WTC11 (cell line): ENCODE data around the gene PNMA8A. TPM values are rescaled to one million over a fixed set of nuclear protein-coding genes. Genes with fewer than 3 reads are reported as not detected.

Experiments
- ATAC-seq: fragments of 200-7000 bp; cut with Tn5 transposase; 2 replicates; pipeline ENCODE4 v1.10.0; 2021; ENCODE audit warnings: mild to moderate bottlenecking, moderate library complexity
- CTCF ChIA-PET: fragments of 300-600 bp; sonication (Branson Sonifier 250); formaldehyde crosslinking; loops from one replicate; lab custom pipeline; 2021; ENCODE audit warnings: antibody characterized with exemption; lab: Charles Lee
- POLR2A ChIA-PET: fragments of 350-600 bp; sonication (Branson Sonifier 250); formaldehyde crosslinking; loops from one replicate; lab custom pipeline; 2021; ENCODE audit warnings: antibody characterized with exemption; lab: Charles Lee
- DNase-seq: peaks from one replicate; pipeline ENCODE4 v3.0.0; 2021; ENCODE audit warnings: low spot score
- H3K27ac Mint-ChIP-seq: 2 replicates; pipeline ENCODE4 v1.8.0; 2021; ENCODE audit warnings: mixed read lengths
- H3K27me3 Mint-ChIP-seq: 2 replicates; pipeline ENCODE4 v1.8.0; 2021; ENCODE audit warnings: low read depth, mild to moderate bottlenecking, moderate library complexity, mixed read lengths
- H3K36me3 Mint-ChIP-seq: 2 replicates; pipeline ENCODE4 v1.8.0; 2021; ENCODE audit warnings: mixed read lengths
- H3K4me1 Mint-ChIP-seq: 2 replicates; pipeline ENCODE4 v1.8.0; 2022; ENCODE audit warnings: mixed read lengths
- H3K4me3 Mint-ChIP-seq: 2 replicates; pipeline ENCODE4 v1.8.0; 2021; ENCODE audit warnings: mild to moderate bottlenecking, moderate library complexity, mixed read lengths
- H3K9me3 Mint-ChIP-seq: 2 replicates; pipeline ENCODE4 v1.8.0; 2021; ENCODE audit warnings: mixed read lengths
- ESRRA ChIP-seq: sonication (generic); formaldehyde crosslinking; IDR thresholded peaks from 2 replicates; pipeline ENCODE4 v1.8.1; 2022; ENCODE audit warnings: mild to moderate bottlenecking, missing genetic modification reagents, borderline replicate concordance
- FOXJ3 ChIP-seq: sonication (generic); formaldehyde crosslinking; IDR thresholded peaks from 2 replicates; pipeline ENCODE4 v1.9.0; 2021; ENCODE audit warnings: missing genetic modification reagents, mild to moderate bottlenecking, borderline replicate concordance
- IRF2 ChIP-seq: sonication (generic); formaldehyde crosslinking; IDR thresholded peaks from 2 replicates; pipeline ENCODE4 v1.8.0; 2022; ENCODE audit warnings: low read depth, missing genetic modification reagents, borderline replicate concordance
- JUN ChIP-seq: sonication (generic); formaldehyde crosslinking; IDR thresholded peaks from 2 replicates; pipeline ENCODE4 v1.8.0; 2023; ENCODE audit warnings: mild to moderate bottlenecking, missing genetic modification reagents
- NR2C2 ChIP-seq: sonication (generic); formaldehyde crosslinking; IDR thresholded peaks from 2 replicates; pipeline ENCODE4 v1.8.0; 2022; ENCODE audit warnings: mild to moderate bottlenecking, missing genetic modification reagents
- SP1 ChIP-seq: sonication (generic); formaldehyde crosslinking; conservative IDR thresholded peaks from 2 replicates; pipeline ENCODE4 v1.8.1; 2022; ENCODE audit warnings: missing genetic modification reagents
- TEAD1 ChIP-seq: sonication (generic); formaldehyde crosslinking; IDR thresholded peaks from 2 replicates; pipeline ENCODE4 v1.8.0; 2022; ENCODE audit warnings: mild to moderate bottlenecking, missing genetic modification reagents
- ZNF138 ChIP-seq: sonication (generic); formaldehyde crosslinking; conservative IDR thresholded peaks from 2 replicates; pipeline ENCODE4 v1.8.1; 2022; ENCODE audit warnings: mild to moderate bottlenecking, moderate library complexity, missing genetic modification reagents
- total RNA-seq: library from RNA; stranded (reverse); gene quantifications from 3 replicates; pipeline ENCODE4 v1.2.3, GENCODE V29; 2021
- TF ChIP-seq, protein P1 (sequence below): sonication (generic); formaldehyde crosslinking; IDR thresholded peaks from 2 replicates; pipeline ENCODE4 v1.8.1; 2023; ENCODE audit warnings: mild to moderate bottlenecking, missing genetic modification reagents, moderate library complexity
- TF ChIP-seq, protein P2 (sequence below): sonication (generic); formaldehyde crosslinking; IDR thresholded peaks from 2 replicates; pipeline ENCODE4 v1.8.0; 2023; ENCODE audit warnings: mild to moderate bottlenecking, missing genetic modification reagents
- TF ChIP-seq, protein P3 (sequence below): sonication (generic); formaldehyde crosslinking; IDR thresholded peaks from 2 replicates; pipeline ENCODE4 v1.8.0; 2023; ENCODE audit warnings: missing genetic modification reagents, mild to moderate bottlenecking, borderline replicate concordance
- TF ChIP-seq, protein P4 (sequence below): sonication (generic); formaldehyde crosslinking; IDR thresholded peaks from 2 replicates; pipeline ENCODE4 v1.8.0; 2022; ENCODE audit warnings: mild to moderate bottlenecking, missing genetic modification reagents
- TF ChIP-seq, protein P5 (sequence below): sonication (generic); formaldehyde crosslinking; IDR thresholded peaks from 2 replicates; pipeline ENCODE4 v1.8.1; 2023; ENCODE audit warnings: mild to moderate bottlenecking, moderate library complexity, missing genetic modification reagents
- TF ChIP-seq, protein P6 (sequence below): sonication (generic); formaldehyde crosslinking; IDR thresholded peaks from 2 replicates; pipeline ENCODE4 v1.8.1; 2022; ENCODE audit warnings: mild to moderate bottlenecking, missing genetic modification reagents, moderate library complexity, borderline replicate concordance
- TF ChIP-seq, protein P7 (sequence below): fragments of 250-450 bp; sonication (Bioruptor Pico); IDR thresholded peaks from 2 replicates; pipeline ENCODE4 v1.9.0; 2021; ENCODE audit warnings: mild to moderate bottlenecking, borderline replicate concordance
- TF ChIP-seq, protein P8 (sequence below): fragments of 200-600 bp; IDR thresholded peaks from 2 replicates; pipeline ENCODE4 v1.8.0; 2022; ENCODE audit warnings: antibody characterized with exemption

The PNMA8A gene
- total RNA-seq, 1 experiment from 2014 or later = 25.4 TPM

DNA sequence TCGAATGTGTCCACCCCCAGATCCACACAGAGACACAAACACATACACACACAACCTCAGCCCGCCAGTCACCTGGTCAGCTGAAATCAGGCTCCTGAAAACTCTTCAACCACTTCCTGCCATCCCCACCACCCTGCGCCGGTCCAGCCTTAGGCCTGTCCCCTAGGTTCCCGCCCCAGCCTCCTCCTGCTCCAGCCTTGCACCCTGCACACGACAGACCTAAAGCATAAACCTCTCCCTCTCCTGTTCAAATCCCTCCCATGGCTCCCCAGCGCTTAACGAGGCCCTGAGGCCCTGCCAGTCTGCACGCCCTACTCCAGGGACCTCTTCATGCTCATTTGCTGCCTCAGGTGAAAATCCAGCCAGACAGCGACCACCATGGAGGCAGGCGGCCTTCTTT lies 17.2 kb upstream of the PNMA8A start (continued):
- TF ChIP-seq JUN (CRISPR knock-in tag) = no peak
- TF ChIP-seq, protein P1, sequence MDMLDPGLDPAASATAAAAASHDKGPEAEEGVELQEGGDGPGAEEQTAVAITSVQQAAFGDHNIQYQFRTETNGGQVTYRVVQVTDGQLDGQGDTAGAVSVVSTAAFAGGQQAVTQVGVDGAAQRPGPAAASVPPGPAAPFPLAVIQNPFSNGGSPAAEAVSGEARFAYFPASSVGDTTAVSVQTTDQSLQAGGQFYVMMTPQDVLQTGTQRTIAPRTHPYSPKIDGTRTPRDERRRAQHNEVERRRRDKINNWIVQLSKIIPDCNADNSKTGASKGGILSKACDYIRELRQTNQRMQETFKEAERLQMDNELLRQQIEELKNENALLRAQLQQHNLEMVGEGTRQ (CRISPR knock-in tag) = no peak
- TF ChIP-seq, protein P2, sequence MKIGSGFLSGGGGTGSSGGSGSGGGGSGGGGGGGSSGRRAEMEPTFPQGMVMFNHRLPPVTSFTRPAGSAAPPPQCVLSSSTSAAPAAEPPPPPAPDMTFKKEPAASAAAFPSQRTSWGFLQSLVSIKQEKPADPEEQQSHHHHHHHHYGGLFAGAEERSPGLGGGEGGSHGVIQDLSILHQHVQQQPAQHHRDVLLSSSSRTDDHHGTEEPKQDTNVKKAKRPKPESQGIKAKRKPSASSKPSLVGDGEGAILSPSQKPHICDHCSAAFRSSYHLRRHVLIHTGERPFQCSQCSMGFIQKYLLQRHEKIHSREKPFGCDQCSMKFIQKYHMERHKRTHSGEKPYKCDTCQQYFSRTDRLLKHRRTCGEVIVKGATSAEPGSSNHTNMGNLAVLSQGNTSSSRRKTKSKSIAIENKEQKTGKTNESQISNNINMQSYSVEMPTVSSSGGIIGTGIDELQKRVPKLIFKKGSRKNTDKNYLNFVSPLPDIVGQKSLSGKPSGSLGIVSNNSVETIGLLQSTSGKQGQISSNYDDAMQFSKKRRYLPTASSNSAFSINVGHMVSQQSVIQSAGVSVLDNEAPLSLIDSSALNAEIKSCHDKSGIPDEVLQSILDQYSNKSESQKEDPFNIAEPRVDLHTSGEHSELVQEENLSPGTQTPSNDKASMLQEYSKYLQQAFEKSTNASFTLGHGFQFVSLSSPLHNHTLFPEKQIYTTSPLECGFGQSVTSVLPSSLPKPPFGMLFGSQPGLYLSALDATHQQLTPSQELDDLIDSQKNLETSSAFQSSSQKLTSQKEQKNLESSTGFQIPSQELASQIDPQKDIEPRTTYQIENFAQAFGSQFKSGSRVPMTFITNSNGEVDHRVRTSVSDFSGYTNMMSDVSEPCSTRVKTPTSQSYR (CRISPR knock-in tag) = no peak
- TF ChIP-seq, protein P3, sequence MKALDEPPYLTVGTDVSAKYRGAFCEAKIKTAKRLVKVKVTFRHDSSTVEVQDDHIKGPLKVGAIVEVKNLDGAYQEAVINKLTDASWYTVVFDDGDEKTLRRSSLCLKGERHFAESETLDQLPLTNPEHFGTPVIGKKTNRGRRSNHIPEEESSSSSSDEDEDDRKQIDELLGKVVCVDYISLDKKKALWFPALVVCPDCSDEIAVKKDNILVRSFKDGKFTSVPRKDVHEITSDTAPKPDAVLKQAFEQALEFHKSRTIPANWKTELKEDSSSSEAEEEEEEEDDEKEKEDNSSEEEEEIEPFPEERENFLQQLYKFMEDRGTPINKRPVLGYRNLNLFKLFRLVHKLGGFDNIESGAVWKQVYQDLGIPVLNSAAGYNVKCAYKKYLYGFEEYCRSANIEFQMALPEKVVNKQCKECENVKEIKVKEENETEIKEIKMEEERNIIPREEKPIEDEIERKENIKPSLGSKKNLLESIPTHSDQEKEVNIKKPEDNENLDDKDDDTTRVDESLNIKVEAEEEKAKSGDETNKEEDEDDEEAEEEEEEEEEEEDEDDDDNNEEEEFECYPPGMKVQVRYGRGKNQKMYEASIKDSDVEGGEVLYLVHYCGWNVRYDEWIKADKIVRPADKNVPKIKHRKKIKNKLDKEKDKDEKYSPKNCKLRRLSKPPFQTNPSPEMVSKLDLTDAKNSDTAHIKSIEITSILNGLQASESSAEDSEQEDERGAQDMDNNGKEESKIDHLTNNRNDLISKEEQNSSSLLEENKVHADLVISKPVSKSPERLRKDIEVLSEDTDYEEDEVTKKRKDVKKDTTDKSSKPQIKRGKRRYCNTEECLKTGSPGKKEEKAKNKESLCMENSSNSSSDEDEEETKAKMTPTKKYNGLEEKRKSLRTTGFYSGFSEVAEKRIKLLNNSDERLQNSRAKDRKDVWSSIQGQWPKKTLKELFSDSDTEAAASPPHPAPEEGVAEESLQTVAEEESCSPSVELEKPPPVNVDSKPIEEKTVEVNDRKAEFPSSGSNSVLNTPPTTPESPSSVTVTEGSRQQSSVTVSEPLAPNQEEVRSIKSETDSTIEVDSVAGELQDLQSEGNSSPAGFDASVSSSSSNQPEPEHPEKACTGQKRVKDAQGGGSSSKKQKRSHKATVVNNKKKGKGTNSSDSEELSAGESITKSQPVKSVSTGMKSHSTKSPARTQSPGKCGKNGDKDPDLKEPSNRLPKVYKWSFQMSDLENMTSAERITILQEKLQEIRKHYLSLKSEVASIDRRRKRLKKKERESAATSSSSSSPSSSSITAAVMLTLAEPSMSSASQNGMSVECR (CRISPR knock-in tag) = no peak
- no peak for TF ChIP-seq NR2C2 (CRISPR knock-in tag)
- no peak for TF ChIP-seq ESRRA (CRISPR knock-in tag)
- TF ChIP-seq FOXJ3 (CRISPR knock-in tag) = no peak

DNA sequence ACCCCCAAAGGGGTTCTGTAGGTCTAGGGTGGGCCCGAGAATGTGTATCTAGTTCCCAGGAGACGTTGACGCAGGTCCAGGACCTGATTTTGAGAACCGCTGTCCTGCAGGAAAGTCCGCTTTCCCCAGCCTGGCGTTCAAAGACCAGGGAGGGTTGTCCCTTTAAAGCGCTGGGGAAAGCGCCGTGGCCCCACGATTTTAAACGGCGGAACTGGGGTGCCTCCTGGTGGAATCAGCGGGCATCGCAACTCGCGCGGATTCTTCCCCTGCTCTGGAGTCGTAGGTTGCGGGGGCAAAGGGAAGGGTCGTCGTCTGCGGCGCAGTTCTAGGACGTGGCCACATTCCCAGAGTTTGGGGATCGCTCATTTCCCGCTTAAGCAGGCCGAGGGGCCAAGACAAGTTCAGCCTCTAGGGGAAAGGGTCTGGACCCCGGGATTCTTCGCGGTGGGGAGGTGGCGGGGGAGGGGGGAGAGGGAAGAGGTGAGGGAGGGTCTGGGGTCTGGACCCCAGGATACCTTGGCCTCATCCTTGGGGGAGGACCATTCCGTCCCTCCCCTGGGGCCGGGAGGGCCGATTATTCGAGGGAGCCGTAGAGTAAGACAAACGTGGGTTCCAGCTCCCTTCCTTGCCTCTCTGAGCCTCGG lies 16.6 kb upstream of the PNMA8A start:
- peak; percentile 66 for ATAC-seq
- POLR2A ChIA-PET = interaction anchor here (1.0 to 1.1 kb wide), 2 partner anchors 80 to 92 kb away, joined by 3 to 4 read pairs; no protein-coding TSS in a partner anchor
- TF ChIP-seq ZNF138 (CRISPR knock-in tag) (no peak), IRF2 (CRISPR knock-in tag) (no peak), TEAD1 (peak; percentile 80; the same call in 1 of the 2 replicates), SP1 (CRISPR knock-in tag) (0 out of 2 replicates have a peak, but pooled peaks have one; percentile 20), NR2C2 (CRISPR knock-in tag) (no peak)
- TF ChIP-seq, protein P4, sequence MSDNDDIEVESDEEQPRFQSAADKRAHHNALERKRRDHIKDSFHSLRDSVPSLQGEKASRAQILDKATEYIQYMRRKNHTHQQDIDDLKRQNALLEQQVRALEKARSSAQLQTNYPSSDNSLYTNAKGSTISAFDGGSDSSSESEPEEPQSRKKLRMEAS (CRISPR knock-in tag) = 0 out of 2 replicates have a peak, but pooled peaks have one; percentile 13
- TF ChIP-seq, protein P5, sequence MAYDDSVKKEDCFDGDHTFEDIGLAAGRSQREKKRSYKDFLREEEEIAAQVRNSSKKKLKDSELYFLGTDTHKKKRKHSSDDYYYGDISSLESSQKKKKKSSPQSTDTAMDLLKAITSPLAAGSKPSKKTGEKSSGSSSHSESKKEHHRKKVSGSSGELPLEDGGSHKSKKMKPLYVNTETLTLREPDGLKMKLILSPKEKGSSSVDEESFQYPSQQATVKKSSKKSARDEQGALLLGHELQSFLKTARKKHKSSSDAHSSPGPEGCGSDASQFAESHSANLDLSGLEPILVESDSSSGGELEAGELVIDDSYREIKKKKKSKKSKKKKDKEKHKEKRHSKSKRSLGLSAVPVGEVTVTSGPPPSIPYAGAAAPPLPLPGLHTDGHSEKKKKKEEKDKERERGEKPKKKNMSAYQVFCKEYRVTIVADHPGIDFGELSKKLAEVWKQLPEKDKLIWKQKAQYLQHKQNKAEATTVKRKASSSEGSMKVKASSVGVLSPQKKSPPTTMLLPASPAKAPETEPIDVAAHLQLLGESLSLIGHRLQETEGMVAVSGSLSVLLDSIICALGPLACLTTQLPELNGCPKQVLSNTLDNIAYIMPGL (CRISPR knock-in tag) = peak; percentile 67
- TF ChIP-seq, protein P6, sequence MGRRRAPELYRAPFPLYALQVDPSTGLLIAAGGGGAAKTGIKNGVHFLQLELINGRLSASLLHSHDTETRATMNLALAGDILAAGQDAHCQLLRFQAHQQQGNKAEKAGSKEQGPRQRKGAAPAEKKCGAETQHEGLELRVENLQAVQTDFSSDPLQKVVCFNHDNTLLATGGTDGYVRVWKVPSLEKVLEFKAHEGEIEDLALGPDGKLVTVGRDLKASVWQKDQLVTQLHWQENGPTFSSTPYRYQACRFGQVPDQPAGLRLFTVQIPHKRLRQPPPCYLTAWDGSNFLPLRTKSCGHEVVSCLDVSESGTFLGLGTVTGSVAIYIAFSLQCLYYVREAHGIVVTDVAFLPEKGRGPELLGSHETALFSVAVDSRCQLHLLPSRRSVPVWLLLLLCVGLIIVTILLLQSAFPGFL (CRISPR knock-in tag) = no peak
- TF ChIP-seq, protein P7, sequence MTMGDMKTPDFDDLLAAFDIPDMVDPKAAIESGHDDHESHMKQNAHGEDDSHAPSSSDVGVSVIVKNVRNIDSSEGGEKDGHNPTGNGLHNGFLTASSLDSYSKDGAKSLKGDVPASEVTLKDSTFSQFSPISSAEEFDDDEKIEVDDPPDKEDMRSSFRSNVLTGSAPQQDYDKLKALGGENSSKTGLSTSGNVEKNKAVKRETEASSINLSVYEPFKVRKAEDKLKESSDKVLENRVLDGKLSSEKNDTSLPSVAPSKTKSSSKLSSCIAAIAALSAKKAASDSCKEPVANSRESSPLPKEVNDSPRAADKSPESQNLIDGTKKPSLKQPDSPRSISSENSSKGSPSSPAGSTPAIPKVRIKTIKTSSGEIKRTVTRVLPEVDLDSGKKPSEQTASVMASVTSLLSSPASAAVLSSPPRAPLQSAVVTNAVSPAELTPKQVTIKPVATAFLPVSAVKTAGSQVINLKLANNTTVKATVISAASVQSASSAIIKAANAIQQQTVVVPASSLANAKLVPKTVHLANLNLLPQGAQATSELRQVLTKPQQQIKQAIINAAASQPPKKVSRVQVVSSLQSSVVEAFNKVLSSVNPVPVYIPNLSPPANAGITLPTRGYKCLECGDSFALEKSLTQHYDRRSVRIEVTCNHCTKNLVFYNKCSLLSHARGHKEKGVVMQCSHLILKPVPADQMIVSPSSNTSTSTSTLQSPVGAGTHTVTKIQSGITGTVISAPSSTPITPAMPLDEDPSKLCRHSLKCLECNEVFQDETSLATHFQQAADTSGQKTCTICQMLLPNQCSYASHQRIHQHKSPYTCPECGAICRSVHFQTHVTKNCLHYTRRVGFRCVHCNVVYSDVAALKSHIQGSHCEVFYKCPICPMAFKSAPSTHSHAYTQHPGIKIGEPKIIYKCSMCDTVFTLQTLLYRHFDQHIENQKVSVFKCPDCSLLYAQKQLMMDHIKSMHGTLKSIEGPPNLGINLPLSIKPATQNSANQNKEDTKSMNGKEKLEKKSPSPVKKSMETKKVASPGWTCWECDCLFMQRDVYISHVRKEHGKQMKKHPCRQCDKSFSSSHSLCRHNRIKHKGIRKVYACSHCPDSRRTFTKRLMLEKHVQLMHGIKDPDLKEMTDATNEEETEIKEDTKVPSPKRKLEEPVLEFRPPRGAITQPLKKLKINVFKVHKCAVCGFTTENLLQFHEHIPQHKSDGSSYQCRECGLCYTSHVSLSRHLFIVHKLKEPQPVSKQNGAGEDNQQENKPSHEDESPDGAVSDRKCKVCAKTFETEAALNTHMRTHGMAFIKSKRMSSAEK (CRISPR knock-in tag) = no peak
- TF ChIP-seq, protein P8, sequence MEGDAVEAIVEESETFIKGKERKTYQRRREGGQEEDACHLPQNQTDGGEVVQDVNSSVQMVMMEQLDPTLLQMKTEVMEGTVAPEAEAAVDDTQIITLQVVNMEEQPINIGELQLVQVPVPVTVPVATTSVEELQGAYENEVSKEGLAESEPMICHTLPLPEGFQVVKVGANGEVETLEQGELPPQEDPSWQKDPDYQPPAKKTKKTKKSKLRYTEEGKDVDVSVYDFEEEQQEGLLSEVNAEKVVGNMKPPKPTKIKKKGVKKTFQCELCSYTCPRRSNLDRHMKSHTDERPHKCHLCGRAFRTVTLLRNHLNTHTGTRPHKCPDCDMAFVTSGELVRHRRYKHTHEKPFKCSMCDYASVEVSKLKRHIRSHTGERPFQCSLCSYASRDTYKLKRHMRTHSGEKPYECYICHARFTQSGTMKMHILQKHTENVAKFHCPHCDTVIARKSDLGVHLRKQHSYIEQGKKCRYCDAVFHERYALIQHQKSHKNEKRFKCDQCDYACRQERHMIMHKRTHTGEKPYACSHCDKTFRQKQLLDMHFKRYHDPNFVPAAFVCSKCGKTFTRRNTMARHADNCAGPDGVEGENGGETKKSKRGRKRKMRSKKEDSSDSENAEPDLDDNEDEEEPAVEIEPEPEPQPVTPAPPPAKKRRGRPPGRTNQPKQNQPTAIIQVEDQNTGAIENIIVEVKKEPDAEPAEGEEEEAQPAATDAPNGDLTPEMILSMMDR = peak; percentile 74

More for the DNA sequence above, 16.6 kb upstream of the PNMA8A start:
- H3K9me3 Mint-ChIP-seq = no peaks in the 10 kb centered on the region
- no peaks in the 10 kb centered on the region for H3K36me3 Mint-ChIP-seq
- peak overlapping the region; percentile 76 for H3K4me3 Mint-ChIP-seq
- H3K4me1 Mint-ChIP-seq = peaks cover 38% of the 10 kb centered on the region
- CTCF ChIA-PET = interaction anchor here (0.6 to 5.4 kb wide), 18 partner anchors 10 to 671 kb away, joined by 3 to 71 read pairs (median 4); no protein-coding TSS in a partner anchor
- peaks cover 73% of the 10 kb centered on the region for H3K27me3 Mint-ChIP-seq
- DNase-seq = peak; percentile 91
- H3K27ac Mint-ChIP-seq = no peak overlapping the region
